Neuron (in vitro differentiated cells): ENCODE data around the gene SPAG16.

Experiments
- H2AFZ ChIP-seq: one replicate; pipeline ENCODE4 v1.6.1; 2013; ENCODE audit warnings: low read depth, mild to moderate bottlenecking, inconsistent platforms, low read length, moderate library complexity
- H3K27me3 ChIP-seq: one replicate; pipeline ENCODE4 v1.6.1; 2013; ENCODE audit warnings: low read length; ENCODE audit not compliant: insufficient read depth
- H3K36me3 ChIP-seq: one replicate; pipeline ENCODE4 v1.6.1; 2013; ENCODE audit warnings: low read length; ENCODE audit not compliant: insufficient read depth
- H3K4me1 ChIP-seq: one replicate; pipeline ENCODE4 v1.6.1; 2013; ENCODE audit warnings: low read length; ENCODE audit not compliant: insufficient read depth
- H3K4me3 ChIP-seq: 2 replicates; pipeline ENCODE4 v1.5.1; 2013; ENCODE audit warnings: mild to moderate bottlenecking, low read length, moderate library complexity
- H3K9me3 ChIP-seq: one replicate; pipeline ENCODE4 v1.6.1; 2013; ENCODE audit warnings: low read length

Gene SPAG16

DNA sequence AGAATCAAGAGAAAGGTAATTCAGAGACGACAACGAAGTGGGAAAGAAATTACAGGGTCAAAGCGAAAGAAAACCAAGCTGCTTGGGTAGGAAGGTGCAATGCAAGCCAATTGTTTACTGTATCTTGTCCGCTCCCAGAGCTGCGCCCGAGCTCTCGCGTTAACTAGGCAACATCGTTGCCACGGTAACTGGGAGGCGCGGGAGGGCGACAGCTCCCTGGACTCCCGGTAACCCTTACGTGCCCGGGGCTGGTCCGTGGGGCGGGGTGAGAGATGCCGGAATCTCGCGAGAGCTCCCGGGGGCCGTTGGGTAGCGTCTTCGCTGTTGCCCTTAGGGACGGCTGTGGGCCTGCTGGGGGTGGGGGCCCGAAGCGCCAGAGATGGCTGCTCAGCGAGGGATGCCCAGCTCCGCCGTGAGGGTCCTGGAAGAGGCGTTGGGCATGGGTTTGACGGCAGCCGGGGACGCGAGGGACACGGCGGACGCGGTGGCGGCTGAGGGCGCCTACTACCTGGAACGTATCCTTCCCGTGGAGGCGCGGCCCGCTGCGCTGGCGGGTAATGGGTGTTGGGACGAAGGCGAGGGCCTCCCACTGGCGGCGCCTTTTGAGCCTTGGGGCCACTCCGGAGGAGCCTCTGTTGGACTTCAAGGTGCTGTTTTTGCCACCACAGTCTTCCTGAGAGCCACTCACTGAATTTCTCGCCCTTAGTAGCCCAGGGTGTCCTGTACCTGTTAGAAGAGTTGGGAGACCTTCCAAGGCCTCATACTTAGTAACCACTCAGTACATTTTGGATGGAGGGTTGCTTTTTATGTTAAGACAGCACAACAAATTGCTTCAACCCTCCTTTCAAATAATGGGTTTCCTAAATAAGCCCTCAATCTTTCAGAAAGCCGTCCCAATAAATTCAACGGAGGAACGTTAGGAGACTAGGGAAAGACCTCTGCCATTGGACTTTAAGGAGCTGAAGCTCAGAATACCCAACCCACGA is at the start of gene SPAG16:
SPAG16 (plus strand) TSS at position 360 of the 986 bp plus-strand sequence.
- Histone ChIP-seq H3K36me3 (peaks cover 3% of the 10 kb centered on the region), H3K27me3 (no peaks in the 10 kb centered on the region), H3K9me3 (no peaks in the 10 kb centered on the region), H2AFZ (peak within 1 kb of the TSS; percentile 74), H3K4me3 (peak within 1 kb of the TSS; percentile 62), H3K4me1 (peaks cover 21% of the 10 kb centered on the region)

DNA sequence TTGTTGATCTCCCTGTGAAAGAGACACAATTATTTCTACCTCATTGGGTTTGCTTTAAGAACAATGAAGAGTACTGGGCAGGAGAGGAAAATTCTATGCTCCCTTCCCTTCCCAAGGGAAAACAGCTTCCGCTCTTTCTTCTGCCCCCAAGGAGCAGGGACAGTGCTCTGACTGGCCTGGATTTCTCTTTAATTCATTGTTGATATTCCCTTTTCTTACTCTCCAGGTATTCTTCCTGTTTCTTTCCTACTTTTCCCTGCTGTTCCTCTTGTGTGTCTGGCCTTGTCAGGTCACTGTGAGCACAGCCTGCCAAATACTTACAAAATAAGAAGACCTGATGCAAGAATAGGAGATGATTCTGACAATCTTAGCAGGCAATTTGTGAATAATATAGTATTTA is 49.6 kb upstream of the SPAG16 start:
- H2AFZ ChIP-seq = peak overlapping the region; percentile 57
- H3K9me3 ChIP-seq = no peaks in the 10 kb centered on the region
- no peaks in the 10 kb centered on the region for H3K27me3 ChIP-seq
- peaks cover 27% of the 10 kb centered on the region for H3K4me1 ChIP-seq
- H3K4me3 ChIP-seq = no peak overlapping the region
- H3K36me3 ChIP-seq = no peaks in the 10 kb centered on the region

DNA sequence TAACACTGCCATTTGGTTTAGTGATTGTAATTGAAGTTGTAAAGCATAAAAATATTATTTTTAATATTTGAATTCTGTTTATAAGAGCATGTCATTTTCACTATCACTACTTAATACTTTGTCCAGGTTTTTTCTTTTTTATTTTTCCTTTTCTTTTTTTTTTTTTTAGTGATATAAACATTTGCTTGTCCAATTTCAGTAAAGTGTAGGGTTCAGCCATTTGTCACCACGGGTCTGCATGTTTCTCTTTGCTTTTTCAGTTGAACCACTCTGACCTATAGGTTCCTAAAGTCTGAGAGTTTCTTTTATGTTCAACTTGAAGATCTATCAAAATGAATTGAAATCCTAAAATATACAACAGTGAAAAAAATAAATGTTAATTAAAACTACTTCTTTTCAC is 48.5 kb upstream of the SPAG16 start:
- Histone ChIP-seq H3K27me3 (no peaks in the 10 kb centered on the region), H3K4me3 (no peak overlapping the region), H2AFZ (no peak overlapping the region), H3K9me3 (no peaks in the 10 kb centered on the region), H3K36me3 (no peaks in the 10 kb centered on the region), H3K4me1 (peaks cover 27% of the 10 kb centered on the region)

DNA sequence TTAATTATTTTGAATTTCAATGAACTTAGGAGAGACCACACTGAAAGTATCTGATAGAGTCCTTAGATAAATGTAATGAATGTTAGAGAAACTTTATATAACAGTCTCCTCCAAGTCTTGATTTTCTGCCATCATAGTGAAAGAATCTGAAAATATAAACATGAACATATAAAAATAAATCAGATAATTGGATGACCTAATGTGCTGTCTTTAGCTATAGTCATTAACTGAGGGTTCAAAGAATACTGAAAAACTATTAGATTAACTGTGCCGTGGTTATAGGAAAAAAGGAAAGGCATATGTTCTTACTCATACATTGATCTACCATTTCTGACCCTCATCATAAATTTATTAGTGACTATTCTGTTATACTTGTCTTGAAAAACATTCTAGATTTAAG is 47.0 kb upstream of the SPAG16 start:
- Histone ChIP-seq H3K4me1 (peaks cover 25% of the 10 kb centered on the region), H3K36me3 (no peaks in the 10 kb centered on the region), H2AFZ (no peak overlapping the region), H3K27me3 (no peaks in the 10 kb centered on the region), H3K4me3 (no peak overlapping the region), H3K9me3 (no peaks in the 10 kb centered on the region)

DNA sequence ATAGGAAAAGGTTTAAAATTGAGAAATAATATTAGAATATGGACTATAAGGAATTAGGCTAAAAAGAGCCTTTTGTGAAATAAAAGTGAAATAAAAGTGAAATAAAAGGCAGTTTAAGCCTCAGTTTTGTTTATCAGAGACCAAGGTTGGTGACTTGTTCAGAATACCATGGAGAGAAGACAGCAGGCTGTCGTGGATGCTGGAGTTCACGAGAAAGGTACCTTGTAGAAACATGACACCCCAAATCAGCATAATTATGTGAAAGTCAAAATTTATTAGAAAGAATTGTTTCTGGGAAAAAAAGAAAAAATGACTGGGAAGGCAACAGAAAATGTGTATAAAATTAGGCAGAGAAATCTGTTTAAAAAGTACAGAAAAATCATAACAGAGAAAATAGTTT is 46.5 kb upstream of the SPAG16 start:
- H3K4me3 ChIP-seq = no peak overlapping the region
- no peak overlapping the region for H2AFZ ChIP-seq
- no peaks in the 10 kb centered on the region for H3K36me3 ChIP-seq
- no peaks in the 10 kb centered on the region for H3K27me3 ChIP-seq
- H3K9me3 ChIP-seq = no peaks in the 10 kb centered on the region
- H3K4me1 ChIP-seq = peaks cover 24% of the 10 kb centered on the region

DNA sequence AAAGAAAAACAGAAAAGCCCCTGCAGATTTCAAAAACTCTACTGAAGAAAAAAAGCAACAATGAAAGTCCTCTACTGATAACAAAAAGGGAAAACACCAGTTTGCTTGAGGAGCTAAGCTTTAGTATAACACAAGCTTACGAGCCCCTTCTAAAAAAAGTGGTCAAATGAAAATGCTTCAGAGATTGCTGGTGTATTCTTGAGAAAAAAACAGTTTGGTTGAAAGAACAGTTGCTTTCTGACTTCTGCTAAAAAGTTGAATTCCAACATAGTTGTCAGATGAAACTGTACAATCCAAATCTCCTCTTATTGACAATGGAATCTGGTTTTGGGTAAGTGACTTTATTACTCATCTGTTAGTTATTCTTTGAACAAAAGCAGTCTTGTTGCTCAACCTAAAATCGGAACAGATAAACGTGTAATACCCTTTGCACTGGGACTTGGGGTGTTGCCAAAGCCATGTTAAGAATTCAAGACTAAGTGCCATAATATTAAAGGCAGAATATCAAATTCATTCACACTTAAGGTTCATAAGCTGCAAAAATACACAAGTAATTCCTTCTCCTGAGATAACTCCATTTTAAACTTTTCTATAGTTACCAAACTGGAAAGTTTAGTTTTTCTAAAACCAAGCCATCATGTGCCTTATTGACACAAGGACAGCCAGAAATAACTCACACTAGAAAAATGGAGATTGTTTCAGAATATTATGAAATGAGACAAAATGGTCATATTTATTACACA is 45.3 kb upstream of the SPAG16 start:
- H3K4me1 ChIP-seq = peaks cover 13% of the 10 kb centered on the region
- no peak overlapping the region for H2AFZ ChIP-seq
- H3K4me3 ChIP-seq = no peak overlapping the region
- no peaks in the 10 kb centered on the region for H3K27me3 ChIP-seq
- H3K36me3 ChIP-seq = no peaks in the 10 kb centered on the region
- H3K9me3 ChIP-seq = no peaks in the 10 kb centered on the region

DNA sequence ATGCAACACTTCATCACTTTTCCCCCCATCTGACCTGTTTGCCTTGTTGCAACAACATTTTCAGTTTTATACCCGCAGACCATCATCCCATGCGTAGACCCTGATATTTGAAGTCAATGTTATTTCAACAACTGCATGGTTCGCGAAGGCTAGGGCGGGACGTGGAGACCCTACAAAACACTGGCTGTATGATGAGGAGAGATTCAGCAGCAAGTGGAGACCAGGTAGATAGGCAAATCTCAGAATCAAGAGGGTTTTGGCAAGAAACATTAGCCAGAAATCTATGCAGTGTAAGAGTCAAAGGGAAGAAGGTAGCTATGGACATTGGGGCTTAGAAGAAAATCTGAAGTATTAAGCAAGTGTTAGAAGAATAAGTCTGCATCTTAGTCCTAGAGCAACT is 42.4 kb upstream of the SPAG16 start:
- no peak overlapping the region for H2AFZ ChIP-seq
- no peaks in the 10 kb centered on the region for H3K36me3 ChIP-seq
- H3K4me1 ChIP-seq = peaks cover 3% of the 10 kb centered on the region
- no peak overlapping the region for H3K4me3 ChIP-seq
- H3K27me3 ChIP-seq = no peaks in the 10 kb centered on the region
- no peaks in the 10 kb centered on the region for H3K9me3 ChIP-seq

DNA sequence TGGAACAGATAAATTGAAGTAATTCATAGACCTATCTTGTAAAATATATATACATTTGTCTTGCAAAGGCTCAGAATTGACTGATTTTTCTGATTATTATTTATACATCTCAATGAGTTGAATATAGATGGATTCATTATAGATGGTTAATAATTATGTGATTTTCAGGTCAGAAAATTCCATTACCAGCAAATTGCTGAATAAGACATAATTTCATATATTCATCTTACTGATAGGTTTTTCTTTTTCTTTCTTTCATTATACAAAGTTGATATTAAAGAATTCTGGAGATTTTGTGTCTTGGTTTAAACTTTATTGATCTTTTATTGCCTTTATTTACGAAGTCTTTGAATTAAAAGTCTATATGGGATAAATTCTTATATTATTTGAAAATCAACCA is 41.6 kb upstream of the SPAG16 start:
- H3K4me3 ChIP-seq = no peak overlapping the region
- H3K9me3 ChIP-seq = no peaks in the 10 kb centered on the region
- peaks cover 3% of the 10 kb centered on the region for H3K4me1 ChIP-seq
- no peak overlapping the region for H2AFZ ChIP-seq
- no peaks in the 10 kb centered on the region for H3K27me3 ChIP-seq
- no peaks in the 10 kb centered on the region for H3K36me3 ChIP-seq

DNA sequence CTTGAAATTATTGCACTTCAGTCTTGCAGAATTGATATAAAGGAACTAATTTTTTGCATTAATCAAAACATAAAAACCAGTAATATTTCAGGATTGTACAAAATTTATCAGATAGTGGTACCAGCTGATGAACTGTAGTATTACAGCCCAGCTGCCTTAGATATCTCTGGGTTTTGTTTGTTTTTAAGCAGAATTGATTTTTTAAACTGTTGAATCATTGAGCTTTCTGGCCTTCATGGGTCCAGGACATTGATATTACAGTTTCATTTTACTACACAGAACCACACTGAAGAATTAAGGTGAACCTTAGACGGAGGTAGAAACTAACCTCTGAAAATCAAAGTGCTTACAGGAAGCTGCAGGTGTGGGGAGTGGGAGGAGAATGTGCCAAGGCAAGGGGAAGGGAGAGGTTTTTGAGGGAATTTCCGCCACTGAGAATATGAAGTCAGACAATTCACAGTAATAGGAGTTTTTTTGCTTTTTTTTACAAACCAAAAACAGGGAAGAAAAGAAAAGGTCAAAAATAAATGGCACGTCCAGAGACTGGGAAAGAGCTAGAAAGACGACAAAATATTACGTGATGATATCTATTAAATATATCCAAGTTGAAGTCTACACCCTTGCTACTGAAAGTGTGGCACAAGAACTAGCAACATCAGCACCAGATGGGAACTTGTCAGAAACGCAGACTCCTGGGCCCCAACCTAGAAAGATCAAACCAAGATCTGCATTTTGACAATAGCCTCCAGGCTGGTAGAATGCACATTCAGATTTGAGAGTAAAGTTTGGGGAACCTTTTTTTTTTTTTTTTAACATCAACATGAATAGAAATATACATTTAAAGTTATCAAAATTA is 40.8 kb upstream of the SPAG16 start:
- Histone ChIP-seq H3K36me3 (no peaks in the 10 kb centered on the region), H3K27me3 (no peaks in the 10 kb centered on the region), H2AFZ (no peak overlapping the region), H3K4me3 (no peak overlapping the region), H3K9me3 (no peaks in the 10 kb centered on the region), H3K4me1 (peaks cover 3% of the 10 kb centered on the region)

DNA sequence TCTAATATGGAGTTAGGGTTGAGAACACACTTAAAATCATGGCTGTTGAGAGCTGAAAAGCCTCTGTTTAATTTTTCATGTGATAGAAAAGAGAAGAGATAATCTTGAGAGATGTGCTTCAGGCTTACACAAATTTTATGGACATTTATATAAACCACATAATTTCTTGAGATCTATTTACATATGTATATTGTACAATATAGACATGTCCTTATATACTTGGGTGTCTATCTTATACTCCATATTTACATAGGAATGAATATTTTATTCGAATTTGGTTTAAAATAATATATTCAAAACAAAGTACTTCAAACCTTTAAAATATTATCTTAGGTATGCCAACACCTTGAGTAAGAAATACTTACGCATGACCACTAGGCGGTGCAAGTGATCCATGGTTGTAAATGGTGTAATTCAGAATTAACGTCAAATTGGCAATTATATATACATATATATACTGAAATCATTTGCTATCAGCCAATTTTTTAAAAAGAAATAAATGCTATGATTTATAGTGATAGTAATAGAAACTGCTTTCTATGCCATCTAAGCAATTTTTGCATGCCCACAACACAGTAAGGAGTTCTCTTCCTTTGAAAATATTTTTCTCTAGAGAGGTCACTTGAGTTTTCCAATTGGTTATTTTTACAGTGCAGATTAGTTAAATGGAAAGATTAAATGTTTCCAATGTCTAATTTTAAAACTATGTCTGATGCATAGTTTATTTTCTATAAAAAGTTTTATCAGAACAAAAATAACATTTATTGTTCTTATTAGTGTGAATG is 37.6 kb upstream of the SPAG16 start:
- no peak overlapping the region for H2AFZ ChIP-seq
- H3K4me3 ChIP-seq = no peak overlapping the region
- H3K36me3 ChIP-seq = no peaks in the 10 kb centered on the region
- no peaks in the 10 kb centered on the region for H3K27me3 ChIP-seq
- H3K9me3 ChIP-seq = no peaks in the 10 kb centered on the region
- peaks cover under 1% of the 10 kb centered on the region for H3K4me1 ChIP-seq

DNA sequence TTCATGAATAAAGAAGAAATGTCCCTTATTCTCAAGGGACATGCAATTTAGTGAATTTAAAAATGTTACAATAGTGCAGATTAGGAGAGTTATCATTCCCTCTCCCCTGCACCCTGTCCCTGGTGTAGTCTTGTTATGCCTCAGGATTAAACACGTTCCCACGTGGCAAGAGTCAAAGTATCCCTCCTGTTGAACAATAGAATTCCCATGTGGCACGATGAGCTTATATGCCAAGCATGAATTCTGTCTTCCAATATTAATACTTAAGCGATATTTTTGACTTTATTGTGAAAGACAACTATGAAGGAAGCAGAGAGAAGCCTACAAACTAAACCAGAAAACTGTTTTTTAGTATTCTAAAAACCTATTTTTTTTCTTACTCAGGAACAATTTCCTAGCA is 36.7 kb upstream of the SPAG16 start:
- H3K27me3 ChIP-seq = no peaks in the 10 kb centered on the region
- no peak overlapping the region for H2AFZ ChIP-seq
- peaks cover 8% of the 10 kb centered on the region for H3K4me1 ChIP-seq
- no peaks in the 10 kb centered on the region for H3K36me3 ChIP-seq
- H3K9me3 ChIP-seq = no peaks in the 10 kb centered on the region
- no peak overlapping the region for H3K4me3 ChIP-seq

DNA sequence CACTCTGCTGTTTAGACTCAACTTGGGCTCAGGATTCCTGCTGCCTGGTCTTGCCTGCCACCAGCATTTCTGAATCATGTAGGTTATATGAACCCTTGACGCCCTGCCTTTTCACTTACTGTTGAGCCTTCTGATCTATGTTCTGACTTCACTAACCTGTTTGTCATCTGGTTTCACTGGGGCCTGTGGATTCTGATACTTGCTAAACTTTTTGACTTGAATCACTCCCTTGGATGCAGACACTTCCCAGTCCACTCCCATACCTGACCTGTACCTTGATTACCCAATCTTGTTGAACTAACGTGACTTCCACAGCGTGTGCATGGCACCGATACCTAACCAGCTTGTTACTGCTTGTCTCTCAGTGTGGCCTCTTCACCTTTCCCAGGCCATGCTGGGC is 35.6 kb upstream of the SPAG16 start:
- Histone ChIP-seq H3K4me1 (peaks cover 8% of the 10 kb centered on the region), H3K36me3 (no peaks in the 10 kb centered on the region), H3K9me3 (no peaks in the 10 kb centered on the region), H2AFZ (no peak overlapping the region), H3K27me3 (no peaks in the 10 kb centered on the region), H3K4me3 (no peak overlapping the region)
